CD4-positive, alpha-beta T cell treated with Interleukin-1 beta for 1 hour (primary cell): ENCODE results near the gene TTC7B.
"Not testable (repeated sequence)": the region's sequence is repeated elsewhere in the genome, so short reads cannot be mapped to it uniquely, and the experiment has no call there.

Source experiments
- DNase-seq, 2 donors: peaks; one replicate each; pipeline ENCODE4 v3.0.0-alpha.2; 2020 to 2022

Gene TTC7B

DNA sequence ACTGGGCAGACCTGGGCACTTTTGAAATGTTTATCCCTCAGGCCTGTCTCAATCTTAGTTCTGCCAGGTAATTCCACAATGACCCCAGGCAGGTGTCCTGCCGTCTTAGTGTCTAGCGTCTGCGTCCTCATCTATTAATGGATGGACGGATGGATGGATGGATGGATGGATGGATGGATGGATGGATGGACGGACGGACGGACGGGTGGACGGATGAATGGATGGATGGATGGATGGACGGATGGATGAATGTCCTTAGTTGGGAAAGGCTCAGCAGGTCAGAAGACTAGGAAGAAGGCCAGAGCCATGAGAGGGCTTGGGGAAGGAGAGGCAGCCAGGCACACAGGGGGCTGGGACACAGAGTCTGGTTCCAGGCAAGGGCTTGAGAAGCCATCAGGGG is 278.1 kb downstream of the TTC7B start:
- DNase-seq, result no peak

DNA sequence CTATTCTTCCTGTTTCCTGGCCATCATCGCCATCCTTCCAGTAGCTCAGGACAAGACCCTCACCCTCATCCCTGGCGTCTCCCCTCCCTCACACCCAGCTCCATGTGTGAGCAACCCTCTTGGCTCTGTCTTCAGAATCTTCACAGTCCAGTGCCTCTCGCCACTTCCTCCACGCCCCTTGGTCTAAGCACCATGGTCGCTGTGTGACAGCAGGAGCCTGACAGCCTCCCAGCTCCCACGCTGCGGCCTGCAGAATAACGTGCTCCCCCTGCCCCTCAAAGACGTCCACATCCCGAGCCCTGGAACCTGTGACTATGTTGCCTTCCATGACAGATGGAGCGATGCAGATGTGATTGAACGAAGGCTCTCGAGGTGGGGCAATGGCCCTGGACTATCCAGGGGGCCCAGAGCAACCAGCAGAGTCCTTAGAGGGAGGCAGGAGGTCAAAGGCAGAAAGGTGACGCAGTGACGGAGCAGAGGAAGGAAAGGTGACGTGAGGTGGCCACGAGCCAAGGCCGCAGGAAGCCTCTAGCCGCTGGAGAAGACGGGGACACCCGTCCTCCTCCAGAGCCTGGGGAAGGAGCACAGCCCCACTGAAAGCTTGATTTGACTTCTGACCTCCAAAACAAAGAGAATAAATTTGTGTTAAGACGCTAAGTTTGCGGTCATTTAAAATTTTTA is 279.6 kb downstream of the TTC7B start:
- no peak for DNase-seq

DNA sequence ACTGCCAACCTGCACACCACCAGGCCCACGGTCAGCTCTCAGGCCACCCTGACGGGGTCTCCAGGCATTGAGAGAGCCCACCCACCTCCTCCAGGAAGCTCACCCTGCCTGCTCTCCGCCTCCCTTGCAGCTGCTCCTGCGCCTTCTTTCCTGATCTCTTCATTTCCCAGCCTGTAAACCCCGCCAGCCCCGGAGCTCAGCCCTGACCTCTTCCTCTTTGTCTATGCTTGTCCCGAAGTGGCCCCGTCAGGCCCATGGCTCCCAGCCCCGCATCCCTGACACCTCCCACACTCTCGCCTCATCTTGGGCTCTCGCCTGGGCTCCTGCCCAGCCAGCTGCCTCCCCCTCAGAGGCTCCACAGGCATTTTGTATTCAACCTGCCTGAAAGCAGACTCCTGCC is 280.1 kb downstream of the TTC7B start:
- no peak for DNase-seq

DNA sequence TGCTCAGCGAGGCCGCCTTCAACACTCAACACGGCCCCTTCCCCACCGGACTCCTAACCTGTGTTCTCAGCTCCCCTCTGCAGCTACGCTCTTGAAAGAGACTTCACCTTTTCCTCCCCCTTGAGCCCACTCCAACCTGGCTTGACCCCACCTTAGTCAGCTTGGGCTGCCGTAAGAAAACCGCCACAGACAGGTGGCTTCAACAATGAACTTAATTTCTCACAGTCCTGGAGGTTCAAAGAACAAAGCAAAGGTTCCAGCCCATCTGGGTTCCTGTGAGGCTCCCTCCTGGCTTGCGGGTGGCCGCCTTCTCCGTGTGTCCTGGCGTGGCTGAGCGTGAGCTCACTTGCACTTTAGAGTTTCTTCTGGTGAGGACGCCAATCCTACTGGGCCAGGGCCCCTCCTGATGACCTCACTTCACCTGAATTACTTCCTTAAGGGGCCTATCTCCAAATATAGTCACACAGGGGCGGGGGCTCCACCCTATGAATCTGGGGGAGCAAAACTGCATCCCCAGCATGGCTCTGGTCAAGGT is 280.6 kb downstream of the TTC7B start:
- DNase-seq, result no peak

DNA sequence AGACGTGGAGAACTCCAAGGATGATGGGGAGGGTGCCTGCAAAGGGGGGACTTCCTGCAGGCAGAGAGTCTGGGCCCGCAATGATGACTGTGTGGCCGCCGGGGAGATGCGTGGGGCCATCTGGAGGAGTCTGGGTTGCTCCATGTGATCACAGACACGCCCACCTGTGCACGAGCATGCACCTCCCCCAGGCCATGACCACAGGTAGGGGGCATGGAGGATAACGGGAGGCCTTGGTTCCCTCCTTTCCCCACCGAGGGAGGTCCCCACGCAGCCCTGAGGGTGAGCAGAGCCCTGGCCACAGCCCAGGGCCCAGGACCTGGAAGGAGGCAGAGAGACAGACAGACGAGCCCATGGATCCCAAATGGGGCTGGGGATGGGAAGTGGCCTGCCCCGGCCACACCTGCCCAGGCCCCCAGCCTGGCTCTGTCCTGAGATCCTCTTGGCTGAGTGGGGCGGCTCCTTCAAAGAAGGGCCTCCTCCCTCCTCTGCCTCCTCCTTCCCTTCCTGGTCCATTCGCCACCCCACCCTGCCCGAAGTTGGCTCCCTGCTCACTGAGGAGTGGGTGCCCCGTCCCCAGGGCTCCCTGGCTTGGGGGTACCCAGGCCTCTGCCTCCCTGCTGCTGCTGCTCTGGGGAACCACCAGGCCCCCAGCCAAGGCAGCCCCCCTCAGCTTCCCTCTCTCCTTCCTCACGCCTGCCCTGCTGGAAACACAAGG is 281.2 kb downstream of the TTC7B start:
- DNase-seq, result no peak

DNA sequence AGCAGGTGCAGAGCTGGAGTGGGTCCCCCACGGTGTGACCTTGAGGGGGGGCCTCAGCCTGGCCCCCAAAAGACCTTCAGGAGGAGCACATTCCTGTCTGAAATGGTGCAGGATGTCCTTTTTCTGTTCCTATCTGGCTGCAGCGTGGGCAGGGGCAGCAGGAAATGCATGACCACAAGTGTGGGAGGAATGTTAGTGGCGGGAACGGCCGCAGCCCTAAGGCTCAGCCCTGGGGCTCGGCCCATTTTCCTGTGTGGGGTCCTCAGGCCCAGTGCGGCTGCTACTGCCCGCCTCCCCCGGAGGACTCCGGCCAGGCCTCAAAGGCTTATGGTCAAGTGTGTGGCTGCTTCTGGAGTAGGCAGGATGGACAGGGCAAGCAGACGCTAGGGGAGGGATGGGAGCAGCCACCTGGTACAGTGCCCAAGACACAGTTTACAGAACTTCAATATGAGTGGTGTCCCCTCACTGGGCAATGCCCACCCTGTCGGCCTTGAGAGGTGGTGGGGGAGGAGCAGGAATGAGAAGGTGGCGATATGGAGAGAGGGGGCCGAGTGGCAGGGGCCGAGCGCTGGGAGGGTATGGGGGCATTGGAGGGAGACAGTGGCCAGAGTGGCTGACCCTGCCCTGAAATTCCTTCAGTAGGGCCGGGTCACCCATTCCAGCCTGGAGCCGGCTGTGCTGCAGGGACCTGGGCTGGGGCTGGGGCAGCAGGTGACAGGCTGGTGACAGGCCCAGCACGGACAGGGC is 282.0 kb downstream of the TTC7B start:
- no peak for DNase-seq

DNA sequence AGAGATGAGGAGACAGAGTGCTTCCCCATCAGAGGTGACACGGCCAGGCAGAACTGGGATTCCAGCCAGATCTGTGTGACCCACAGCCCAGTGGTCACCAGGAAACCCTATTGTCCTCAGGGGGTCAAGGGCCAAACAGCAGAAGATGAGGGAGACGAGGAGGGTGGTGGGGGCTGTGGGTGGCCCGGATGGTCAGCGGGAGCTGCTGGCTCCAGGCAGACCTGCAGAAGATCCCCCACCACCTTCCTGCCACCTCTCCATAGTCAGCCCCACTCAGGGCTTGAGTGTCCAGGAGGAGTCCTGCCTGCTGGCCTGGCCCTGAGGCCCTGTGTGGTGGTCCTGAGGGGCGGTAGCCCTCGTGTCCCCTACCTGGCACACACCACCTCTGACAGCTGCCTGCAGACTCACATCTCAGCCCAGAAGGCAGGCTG is 282.6 kb downstream of the TTC7B start:
- no peak for DNase-seq

DNA sequence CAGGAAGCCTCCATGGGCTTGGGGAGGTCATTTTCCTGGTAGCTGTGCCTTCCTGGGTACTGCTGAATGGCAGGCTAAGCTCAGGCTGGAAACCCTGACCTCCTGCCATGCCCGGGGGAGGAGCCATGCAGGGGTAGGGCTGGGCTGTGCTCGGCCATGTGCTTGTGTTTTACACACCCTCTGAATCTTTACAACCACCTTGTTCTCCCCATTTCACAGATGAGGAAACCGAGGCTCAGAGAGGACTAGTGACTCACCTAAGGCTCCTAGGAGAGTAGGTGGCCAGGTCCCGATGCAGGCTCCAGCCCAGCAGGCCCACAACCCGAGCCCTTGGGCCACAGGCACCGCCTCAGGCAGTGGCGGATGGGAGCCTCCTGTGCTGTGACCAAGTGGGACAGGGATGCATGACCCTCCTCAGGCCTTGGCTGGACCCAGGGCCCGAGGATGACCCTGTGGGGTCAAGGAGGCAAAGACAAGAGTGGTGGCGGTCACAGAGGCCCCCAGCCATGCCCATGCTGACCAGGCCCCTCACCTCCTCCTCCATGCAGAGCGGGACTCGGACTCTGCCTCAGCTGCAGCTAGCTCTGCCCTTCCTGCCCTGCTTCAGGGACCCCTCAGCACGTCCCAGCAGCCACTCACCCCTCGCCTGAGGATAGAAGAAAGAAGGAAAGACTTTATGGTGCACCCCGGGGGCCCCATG is 283.3 kb downstream of the TTC7B start:
- no peak for DNase-seq

DNA sequence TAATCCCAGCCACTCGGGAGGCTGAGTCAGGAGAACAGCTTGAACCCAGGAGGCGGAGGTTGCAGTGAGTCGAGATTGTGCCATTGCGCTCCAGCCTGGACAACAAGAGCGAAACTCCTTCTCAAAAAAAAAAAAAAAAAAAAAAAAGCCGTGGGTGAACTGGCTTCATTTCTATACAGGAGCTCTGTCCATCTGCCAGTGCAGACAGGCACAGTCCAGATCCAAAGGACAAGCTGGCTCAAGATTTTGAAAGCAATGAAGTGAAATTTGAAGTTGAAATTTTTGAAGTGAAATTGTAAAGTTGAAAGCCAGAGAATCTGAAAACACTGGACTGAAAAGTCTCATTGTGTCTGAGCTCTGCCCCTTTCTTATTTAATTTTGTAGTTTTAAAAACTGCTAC is 284.7 kb downstream of the TTC7B start:
- no peak for DNase-seq

DNA sequence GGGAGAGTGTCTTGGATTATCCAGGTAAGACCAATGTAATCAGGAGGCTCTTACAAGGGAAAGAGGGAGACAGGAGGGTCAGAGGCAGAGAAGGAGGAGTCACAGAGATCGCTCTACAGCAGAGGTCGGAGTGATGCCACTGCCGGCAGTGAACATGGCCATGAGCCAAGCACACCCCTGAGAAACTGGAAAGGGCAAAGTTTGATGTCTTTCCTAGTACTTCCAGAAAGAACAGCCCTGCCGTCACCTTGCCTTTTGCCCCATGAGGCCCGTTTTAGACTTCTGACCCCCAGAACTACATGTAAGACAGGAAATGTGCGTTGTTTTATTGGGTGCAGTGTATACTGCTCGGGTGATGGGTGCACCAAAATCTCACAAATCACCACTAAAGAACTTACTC is 285.7 kb downstream of the TTC7B start:
- no peak for DNase-seq

DNA sequence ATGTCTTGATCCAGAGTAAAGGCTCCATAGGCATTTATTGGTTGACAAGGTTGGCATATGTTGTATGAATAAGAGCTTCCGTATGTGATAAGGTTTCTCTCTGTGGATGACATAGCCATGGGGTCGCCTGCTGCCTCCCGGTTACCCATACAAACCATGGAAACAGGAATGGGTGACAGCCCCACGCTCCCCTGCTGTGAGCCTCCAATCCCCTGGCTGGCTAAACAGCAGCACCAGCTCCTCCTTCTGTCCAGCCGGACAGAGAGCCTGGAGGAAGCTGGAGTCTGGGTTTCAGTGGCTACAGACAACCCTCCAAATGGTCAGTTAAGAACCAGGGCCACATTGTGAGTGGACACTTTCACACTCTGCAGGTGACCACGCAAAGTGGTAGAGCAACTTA is 288.3 kb downstream of the TTC7B start:
- DNase-seq, result no peak

DNA sequence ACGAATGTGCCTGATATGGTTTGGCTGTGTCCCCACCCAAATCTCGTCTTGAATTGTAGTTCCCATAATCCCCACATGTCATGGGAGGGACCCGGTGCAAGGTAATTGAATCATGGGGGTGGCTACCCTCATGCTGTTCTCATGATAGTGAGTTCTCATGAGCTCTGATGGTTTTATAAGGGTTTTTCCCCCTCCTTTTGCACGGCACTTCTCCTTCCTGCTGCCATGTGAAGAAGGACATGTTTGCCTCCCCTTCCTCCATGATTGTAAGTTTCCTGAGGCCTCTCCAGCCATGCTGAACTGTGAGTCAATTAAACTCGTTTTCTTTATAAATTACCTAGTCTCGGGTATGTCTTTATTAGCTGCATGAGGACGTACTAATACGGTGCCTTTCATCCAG is 289.7 kb downstream of the TTC7B start:
- not testable (repeated sequence) for DNase-seq

DNA sequence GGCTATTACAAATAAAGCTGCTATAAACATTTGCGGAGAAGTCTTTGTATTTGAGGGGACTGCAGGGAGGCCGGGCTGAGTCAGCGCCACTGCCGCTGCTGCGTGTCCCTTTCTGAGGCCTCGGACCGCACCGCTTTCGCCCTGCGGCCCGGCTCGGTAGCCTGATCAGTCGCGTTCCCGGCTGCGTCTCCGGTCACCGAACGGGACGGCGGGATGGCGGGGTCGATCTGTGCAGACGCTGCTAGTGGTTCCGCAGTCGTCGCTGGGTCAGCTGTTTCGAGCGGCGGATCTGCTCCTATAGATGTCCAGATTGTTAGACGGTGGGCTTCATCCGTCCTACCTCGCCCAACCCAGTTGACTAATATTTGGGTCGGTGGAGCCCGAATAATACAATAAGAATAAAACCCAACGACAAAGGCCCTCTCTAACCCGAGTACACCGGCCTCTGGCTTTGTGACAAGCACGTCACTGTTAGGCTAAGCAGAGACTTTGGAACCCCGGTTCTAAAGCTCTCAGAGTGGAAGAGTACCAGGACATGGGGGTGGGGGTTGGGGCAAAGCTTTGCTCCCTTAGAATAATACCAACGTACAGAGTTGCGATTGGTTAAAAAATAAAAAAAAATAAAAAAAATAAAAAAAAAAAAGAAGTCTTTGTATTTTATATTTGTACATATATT is 290.7 kb downstream of the TTC7B start:
- not testable (repeated sequence) for DNase-seq

DNA sequence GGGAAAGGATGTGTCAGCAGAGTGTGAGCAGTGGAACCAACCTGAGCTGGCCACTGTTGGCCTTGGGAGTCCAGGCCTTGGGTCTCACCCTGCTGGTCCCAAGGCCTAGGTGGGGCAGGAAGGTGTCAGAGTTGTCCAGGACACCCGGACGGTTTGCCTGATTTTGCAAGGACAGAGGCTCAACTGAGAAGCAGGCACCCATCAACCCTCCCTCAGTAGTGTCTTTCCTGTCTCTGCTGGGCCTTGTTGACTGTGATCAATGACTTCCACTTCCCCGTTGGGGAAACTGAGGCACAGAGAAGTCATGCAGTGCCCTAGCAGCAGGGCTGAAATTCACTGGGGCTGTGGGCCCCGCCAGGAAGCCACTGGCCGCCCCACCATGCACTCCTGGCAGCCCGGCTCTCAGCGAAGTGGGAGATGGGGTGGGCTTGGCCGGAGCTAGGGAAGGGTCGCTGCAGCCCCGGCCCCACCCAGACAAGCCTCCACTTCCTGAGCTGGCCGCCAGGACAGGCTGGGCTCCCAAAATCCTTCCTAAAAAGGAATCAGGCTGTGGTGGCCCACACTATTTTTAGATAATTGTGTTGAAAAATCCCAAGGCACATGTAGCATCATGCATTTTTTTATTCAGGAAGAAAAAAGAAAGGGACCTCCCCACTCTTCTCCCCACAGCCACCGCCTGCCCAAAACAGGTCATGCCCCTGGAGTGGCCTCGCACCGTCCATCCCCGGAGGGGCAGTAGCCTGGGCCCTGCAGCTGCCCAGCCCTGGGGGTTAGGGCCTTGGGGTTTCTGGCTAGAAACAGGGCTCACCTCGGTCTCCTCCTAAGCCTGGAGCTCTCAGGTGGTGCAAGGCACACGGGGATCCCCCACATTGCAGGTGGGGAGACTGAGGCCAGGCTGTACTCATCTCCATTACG is 292.0 kb downstream of the TTC7B start:
- no peak for DNase-seq

DNA sequence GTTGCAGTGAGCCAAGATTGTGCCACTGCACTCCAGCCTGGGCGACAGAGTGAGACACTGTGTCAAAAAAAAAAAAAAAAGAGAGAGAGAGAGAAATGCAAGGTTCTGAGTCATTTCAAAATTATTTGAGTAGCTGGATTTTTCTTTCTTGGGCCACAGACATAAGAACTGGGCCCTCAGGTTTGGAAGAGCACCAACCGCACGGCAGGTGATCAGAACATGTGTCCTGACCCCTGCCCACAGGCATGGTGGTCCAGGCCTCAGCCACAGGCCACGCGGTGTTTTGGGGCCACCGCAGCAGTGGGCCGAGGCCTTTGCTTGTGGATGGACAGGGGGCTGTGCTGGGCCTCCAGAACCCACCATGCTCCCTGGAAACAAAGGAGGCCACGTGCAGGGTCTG is 292.7 kb downstream of the TTC7B start:
- DNase-seq, result no peak

DNA sequence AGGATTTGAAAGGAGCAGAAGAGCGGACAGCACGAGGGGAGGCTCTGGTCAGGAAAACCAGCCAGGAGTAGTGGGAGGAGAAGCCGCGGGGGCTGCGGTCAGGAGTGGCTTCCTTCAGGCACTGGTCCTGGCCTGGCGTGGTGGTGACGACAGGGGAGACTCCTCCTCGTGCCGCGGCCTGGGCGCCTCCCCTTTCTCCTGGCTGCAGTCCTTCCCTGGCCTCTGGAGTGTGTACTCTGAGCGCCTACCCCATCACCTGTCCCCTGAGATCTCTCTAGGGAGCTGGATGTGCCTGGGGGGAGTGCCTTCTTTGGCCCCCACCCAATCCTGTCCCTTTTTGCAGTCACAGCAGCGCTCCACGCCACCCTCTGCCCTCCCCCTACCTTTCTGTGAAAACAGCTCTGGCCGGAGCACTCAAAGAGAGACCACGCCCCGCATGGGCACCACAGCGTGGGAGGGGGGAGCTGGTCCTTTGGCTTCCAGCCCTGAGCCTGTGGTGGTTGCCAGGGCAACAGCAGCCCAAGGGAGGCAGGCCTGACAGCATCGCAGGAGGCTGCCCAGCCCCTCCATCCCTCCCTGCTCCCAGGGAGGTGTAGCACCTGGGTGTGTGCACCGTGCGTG is 293.5 kb downstream of the TTC7B start:
- DNase-seq, result no peak

DNA sequence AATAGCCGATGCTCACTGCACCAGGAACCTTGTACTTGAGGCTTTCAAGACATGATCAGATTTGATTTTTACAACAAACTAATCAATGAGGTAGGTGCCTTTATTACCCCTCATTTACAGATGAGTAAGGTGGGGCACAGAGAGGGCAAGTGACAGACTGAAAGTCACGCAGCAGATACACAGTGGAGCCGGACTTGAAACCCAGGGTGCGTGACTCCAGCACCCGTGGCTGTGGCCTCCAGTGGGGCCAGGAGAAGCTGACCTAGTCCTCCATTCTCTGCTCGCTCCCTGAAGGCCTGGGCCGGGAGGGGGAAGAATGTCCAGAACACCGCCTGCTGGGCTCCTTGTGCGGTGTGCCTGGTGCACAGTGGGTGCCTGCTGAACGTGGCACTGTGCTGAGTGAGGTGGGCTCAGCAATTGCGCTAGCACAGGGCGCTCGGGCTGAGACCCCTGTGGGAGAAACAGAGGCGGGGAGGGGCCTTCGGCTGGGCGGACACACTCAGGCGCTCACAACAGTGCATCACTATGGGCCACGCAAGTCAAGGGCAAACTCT is 294.2 kb downstream of the TTC7B start:
- no peak for DNase-seq

DNA sequence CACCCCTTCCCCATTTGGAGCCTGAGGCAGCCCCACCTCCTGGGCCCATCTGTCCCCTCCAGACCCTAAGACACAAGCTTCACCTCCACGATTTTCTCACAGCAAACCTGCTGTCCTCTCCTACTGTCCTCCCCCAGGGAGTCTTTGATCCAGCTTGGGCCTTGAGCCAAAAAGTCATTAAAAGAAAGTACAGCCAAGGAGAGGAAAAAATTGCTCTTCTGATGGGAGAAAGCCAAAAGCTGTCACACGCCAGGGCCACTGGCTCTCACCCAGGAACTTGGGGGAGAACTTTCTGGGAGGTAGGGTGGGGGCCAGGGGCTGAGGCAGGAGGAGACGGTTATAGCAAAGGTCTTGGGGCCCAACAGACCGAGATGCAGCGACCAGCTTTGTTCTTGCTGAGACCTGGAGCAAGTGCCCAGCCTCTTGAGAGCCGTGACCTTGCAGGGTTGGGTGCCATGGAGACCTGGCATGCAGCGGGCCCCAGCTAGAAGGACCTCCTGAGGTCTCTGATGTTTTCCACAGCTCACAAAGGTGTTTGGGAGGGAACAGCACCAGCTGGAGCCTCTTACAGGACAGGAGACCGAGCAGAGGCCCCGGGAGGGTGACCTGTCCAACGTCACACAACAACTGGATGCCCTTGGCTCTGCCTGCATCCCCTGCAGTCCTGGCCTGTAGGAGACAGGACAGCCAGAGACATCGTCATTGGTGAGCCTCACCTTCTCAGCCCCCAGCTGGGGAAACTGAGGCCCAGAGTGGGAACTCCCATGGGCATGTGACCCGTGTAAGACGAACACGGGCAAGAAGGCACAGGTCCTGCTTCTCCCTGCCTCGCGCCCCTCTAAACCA is 294.9 kb downstream of the TTC7B start:
- DNase-seq, result no peak

DNA sequence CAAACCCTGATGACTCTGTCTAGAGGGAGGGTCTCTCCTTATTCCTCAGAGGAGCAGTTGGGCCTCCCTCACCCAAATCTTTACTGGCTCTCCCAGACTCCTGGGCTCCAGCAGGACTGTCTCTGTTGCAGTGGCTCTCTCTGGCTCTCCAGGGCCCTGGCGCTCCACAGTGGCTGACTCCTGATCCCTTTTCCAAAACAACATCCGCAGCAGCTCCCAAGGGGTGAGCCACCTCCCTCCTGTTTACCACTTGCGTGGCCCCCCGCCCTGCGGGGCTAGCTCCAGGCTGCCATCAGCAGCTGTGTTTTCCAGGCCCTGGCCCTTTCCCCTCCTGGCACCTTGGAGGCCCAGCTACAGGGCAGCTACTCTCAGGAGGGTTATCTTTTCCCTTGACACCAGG is 295.9 kb downstream of the TTC7B start:
- no peak for DNase-seq
